LNCAP (cell line): ENCODE measurements around the gene NYNRIN.

ENCODE experiments used
- CTCF ChIP-seq: fragments of 450-650 bp; IDR thresholded peaks from 2 replicates; pipeline ENCODE4 v1.5.1; 2017; ENCODE audit warnings: mild to moderate bottlenecking

The NYNRIN gene

GRCh38 chr14:24409956-24410355 lies 11.2 kb downstream of the NYNRIN start:
- no peak for TF ChIP-seq CTCF

GRCh38 chr14:24411443-24412389 lies 12.9 kb downstream of the NYNRIN start:
- peak; percentile 59 for TF ChIP-seq CTCF

GRCh38 chr14:24414077-24414476 lies 15.3 kb downstream of the NYNRIN start:
- no peak for TF ChIP-seq CTCF

GRCh38 chr14:24414732-24415420 lies 16.1 kb downstream of the NYNRIN start:
- no peak for TF ChIP-seq CTCF

- TF ChIP-seq CTCF: no peak
These were observed 16.8 kb downstream of the NYNRIN start for GRCh38 chr14:24415421-24416253.

GRCh38 chr14:24416254-24416931 lies 17.6 kb downstream of the NYNRIN start:
- no peak for TF ChIP-seq CTCF
